ENCODE data around the gene ZNF684. TPM values are rescaled to one million over a fixed set of nuclear protein-coding genes. Genes with fewer than 3 reads are reported as not detected.

The ZNF684 gene
- 4.3 and 4.7 TPM in 2 replicates for total RNA-seq (2014; rRNA removed; shearing (Covaris generic))

GRCh38 chr1:40531381-40532061 lies at the start of gene ZNF684:
ZNF684 (plus strand) TSS chr1:40531637; CDS start chr1:40533167, 1,530 bp downstream.

GRCh38 chr1:40508375-40509341 lies 22.8 kb upstream of the ZNF684 start, which contains the start of gene EXO5:
EXO5 (plus strand) TSS chr1:40508767; CDS start chr1:40514545, 5,778 bp downstream.

Small RNAs within 50 kb of the gene (small RNA-seq; reads per million reads assigned to genes)
- not detected for gene AL356379.1

Other genes starting within 250 kb of the ZNF684 start
- gene COL9A2, start 214.4 kb upstream of the ZNF684 start, total RNA-seq (2014; rRNA removed; shearing (Covaris generic)), result 9.9 and 10.6 TPM in 2 replicates
- 16.7 and 19.9 TPM in 2 replicates for gene SMAP2, start 157.9 kb upstream of the ZNF684 start, total RNA-seq (2014; rRNA removed; shearing (Covaris generic))
- gene ZFP69B, start 81.2 kb upstream of the ZNF684 start, total RNA-seq (2014; rRNA removed; shearing (Covaris generic)), result 10.3 and 12.3 TPM in 2 replicates
- gene ZFP69, start 54.3 kb upstream of the ZNF684 start, total RNA-seq (2014; rRNA removed; shearing (Covaris generic)), result 7.2 and 7.6 TPM in 2 replicates
- 9.4 and 10.7 TPM in 2 replicates for gene EXO5, start 22.9 kb upstream of the ZNF684 start, total RNA-seq (2014; rRNA removed; shearing (Covaris generic))
- gene RIMS3, start 134.0 kb downstream of the ZNF684 start, total RNA-seq (2014; rRNA removed; shearing (Covaris generic)), result 0.11 and 0.45 TPM in 2 replicates
- 44.4 and 48.9 TPM in 2 replicates for gene NFYC, start 160.1 kb downstream of the ZNF684 start, total RNA-seq (2014; rRNA removed; shearing (Covaris generic))

All from A375 (cell line).